ENCODE data around the gene VIPR2.
"Not testable (repeated sequence)": the region's sequence is repeated elsewhere in the genome, so short reads cannot be mapped to it uniquely, and the experiment has no call there.

Gene VIPR2

DNA sequence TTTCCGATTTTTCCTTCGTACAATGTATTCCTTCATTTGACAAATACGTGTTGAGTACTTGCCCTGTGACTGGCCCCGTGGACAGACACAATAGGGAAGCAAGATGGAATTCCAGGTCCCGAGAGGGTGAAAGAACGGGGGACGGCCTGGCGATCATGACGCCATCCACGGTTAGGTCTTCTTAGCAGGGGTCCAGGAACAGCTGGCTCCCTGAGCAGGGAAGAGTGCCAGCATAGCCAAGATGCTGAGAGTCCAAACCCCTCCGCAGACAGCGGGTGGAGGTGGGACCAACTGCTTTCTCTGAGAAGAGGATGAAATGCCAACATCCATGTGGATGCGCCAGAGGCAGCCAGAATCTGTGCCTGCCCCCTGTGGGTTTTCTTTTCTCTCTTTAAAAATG is 144.6 kb downstream of the VIPR2 start:
- TF ChIP-seq, protein P1, sequence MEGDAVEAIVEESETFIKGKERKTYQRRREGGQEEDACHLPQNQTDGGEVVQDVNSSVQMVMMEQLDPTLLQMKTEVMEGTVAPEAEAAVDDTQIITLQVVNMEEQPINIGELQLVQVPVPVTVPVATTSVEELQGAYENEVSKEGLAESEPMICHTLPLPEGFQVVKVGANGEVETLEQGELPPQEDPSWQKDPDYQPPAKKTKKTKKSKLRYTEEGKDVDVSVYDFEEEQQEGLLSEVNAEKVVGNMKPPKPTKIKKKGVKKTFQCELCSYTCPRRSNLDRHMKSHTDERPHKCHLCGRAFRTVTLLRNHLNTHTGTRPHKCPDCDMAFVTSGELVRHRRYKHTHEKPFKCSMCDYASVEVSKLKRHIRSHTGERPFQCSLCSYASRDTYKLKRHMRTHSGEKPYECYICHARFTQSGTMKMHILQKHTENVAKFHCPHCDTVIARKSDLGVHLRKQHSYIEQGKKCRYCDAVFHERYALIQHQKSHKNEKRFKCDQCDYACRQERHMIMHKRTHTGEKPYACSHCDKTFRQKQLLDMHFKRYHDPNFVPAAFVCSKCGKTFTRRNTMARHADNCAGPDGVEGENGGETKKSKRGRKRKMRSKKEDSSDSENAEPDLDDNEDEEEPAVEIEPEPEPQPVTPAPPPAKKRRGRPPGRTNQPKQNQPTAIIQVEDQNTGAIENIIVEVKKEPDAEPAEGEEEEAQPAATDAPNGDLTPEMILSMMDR (IDR thresholded peaks at IDR 0.05; ENCODE audit: low read depth, low read length, missing control alignments), result no peak
- no peak for DNase-seq (ENCODE audit: low read depth)
- in situ Hi-C loops (cut with HindIII; ENCODE audit: low sequenced_read_pairs), result no loop called here
- no peak overlapping the region for H3K4me3 ChIP-seq (ENCODE audit: low read depth, low read length)

DNA sequence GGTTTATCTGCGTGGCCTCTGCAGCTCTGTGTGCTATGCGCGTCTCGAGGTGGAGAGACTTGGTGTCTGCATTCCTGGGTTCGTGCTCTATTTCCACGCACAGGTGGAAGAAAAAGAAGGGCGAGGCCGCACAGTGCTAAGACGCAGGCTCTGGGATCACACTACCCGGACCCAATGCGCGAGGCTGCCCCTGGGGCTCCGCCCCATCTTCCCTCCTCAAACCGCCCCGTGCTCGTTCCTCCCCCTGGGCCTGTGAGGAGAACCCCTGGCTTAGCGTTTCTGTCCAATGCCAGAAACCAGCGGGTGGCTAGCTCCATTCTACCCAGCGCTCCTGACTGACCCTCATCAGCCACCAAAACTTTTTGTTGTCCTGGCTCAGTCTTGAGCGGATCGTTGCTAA is 145.2 kb downstream of the VIPR2 start:
- no peak for DNase-seq (ENCODE audit: low read depth)
- no peak overlapping the region for H3K4me3 ChIP-seq (ENCODE audit: low read depth, low read length)
- TF ChIP-seq, protein P1 (IDR thresholded peaks at IDR 0.05; ENCODE audit: low read depth, low read length, missing control alignments), result no peak
- in situ Hi-C loops (cut with HindIII; ENCODE audit: low sequenced_read_pairs), result no loop called here

DNA sequence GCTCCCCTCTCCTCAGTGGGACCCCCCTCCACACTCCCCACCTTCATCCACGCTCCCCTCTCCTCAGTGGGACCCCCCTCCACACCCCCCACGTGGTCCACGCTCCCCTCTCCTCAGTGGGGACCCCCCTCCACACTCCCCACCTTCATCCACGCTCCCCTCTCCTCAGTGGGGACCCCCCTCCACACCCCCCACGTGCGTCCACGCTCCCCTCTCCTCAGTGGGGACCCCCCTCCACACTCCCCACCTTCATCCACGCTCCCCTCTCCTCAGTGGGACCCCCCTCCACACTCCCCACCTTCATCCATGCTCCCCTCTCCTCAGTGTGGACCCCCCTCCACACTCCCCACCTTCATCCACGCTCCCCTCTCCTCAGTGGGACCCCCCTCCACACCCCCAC is 146.4 kb downstream of the VIPR2 start:
- in situ Hi-C loops (cut with HindIII; ENCODE audit: low sequenced_read_pairs); H3K4me3 ChIP-seq (ENCODE audit: low read depth, low read length); DNase-seq (ENCODE audit: low read depth): not testable (repeated sequence)

DNA sequence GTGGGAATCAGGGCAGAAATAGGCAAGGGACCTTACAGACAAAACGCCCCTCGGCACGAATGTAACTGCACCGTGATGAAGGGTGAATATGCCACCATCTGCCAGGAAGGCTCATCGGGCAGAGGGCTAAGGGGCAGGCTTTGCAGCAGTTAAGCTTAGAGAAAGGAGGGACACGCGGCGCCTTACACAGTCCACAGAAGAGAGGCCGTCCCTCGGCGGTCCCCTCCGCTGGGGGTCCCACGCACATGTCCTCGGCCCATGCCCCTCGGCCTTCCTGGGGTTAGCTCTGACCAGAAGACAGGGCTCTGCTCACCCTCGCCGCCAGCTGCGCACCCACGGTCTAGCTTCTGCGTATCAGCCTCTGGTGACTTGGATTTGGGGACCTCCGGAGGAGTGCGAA is 147.2 kb downstream of the VIPR2 start:
- DNase-seq (ENCODE audit: low read depth), result no peak
- in situ Hi-C loops (cut with HindIII; ENCODE audit: low sequenced_read_pairs), result no loop called here
- TF ChIP-seq, protein P1 (IDR thresholded peaks at IDR 0.05; ENCODE audit: low read depth, low read length, missing control alignments), result no peak
- H3K4me3 ChIP-seq (ENCODE audit: low read depth, low read length), result no peak overlapping the region

DNA sequence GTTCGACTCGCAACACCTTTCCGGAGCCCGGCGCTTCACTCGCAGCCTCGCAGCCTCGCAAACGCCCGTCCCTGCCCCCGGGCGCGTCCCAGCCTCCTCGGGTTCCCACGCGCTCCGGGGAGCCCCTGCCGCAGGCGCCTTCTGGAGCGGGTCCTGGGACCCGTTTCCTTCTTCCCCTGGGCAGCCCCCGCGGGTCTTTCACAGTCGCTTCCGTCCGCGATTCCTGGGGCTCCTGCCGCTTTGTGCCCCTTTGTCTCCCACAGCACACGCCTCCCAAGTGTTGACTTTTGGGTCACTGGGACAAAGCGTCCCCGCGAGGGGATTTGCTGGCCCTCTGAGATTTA is 147.6 kb downstream of the VIPR2 start:
- no peak for DNase-seq (ENCODE audit: low read depth)
- TF ChIP-seq, protein P1 (IDR thresholded peaks at IDR 0.05; ENCODE audit: low read depth, low read length, missing control alignments), result no peak
- H3K4me3 ChIP-seq (ENCODE audit: low read depth, low read length), result no peak overlapping the region
- in situ Hi-C loops (cut with HindIII; ENCODE audit: low sequenced_read_pairs), result no loop called here

DNA sequence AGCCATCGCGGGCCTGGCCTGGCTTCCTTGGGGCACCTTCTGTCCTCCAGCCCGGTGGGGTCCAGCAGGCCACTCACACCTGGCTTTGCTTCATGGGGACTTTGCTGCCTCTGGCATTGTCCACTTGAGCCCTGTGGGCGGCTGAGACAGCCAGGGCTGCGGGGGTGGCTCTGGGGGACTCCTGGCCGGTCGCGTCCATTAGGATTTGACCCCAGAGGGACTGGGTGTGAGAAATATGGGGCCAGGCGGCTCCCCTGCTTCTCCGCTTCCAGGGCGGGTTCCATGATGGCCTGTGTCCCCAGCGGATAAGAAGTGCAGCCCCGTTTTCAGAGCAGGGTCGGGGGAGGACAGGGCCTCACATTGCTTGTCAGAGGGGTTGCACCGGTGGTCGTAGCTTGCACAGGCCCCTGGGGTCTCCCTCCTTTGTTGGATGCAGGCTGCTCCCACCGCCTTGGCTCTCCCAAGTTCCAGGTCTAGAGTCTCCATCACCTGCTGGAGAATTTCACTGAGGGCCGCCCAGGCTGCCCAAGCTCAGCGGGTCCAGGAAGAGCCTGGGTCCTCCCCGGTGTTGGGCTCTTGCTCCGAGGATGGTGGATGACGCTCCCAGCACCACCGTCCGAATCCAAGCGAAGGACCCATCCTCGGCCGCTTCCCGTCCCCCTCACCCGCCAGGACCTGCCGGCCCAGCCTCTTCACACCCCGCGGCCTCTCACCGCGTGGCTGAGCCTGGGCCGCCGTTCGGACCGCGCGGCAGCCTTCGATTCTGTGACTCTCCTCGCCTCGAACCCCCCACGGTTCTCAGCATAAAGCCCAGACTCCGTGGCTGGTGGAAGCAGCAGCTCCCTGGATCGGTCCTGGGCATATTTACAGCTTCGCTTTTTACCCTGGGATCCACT is 148.2 kb downstream of the VIPR2 start:
- no peak overlapping the region for H3K4me3 ChIP-seq (ENCODE audit: low read depth, low read length)
- TF ChIP-seq, protein P1 (IDR thresholded peaks at IDR 0.05; ENCODE audit: low read depth, low read length, missing control alignments), result no peak
- in situ Hi-C loops (cut with HindIII; ENCODE audit: low sequenced_read_pairs), result no loop called here
- DNase-seq (ENCODE audit: low read depth), result no peak

DNA sequence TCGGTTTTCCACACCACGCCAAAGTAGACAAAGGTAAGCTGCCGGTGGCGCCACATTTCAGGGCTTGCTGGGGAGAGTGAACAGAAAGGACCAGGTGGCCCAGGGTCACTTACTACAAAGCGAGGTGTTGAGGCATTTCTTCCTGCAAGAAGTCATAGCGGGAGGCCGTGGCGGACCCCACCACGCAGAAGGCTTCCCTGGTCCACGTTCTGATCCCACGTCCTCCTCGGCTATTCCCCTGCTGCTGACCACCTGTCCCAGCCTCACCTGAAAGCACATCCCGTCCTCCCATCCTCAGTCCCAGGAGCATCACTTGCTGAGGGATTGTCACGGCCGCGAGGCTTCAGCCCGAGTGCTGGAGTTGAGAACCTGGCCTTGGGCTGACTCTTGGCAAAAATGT is 149.2 kb downstream of the VIPR2 start:
- in situ Hi-C loops (cut with HindIII; ENCODE audit: low sequenced_read_pairs), result no loop called here
- no peak for DNase-seq (ENCODE audit: low read depth)

More for the DNA sequence above, 149.2 kb downstream of the VIPR2 start:
- TF ChIP-seq, protein P1 (IDR thresholded peaks at IDR 0.05; ENCODE audit: low read depth, low read length, missing control alignments), result no peak
- H3K4me3 ChIP-seq (ENCODE audit: low read depth, low read length), result no peak overlapping the region
